Rectal smooth muscle tissue (tissue), 1 donor: Measurements from ENCODE around the gene MFGE8.

Experiments used
- H3K27ac ChIP-seq: one replicate; pipeline ENCODE4 v1.7.0; 2013; ENCODE audit warnings: low read depth, low read length, inconsistent platforms
- H3K27me3 ChIP-seq: one replicate; pipeline ENCODE4 v1.7.0; 2013; ENCODE audit warnings: low read length; ENCODE audit not compliant: control insufficient read depth, insufficient read depth
- H3K36me3 ChIP-seq: one replicate; pipeline ENCODE4 v1.7.0; 2013; ENCODE audit warnings: low read length; ENCODE audit not compliant: control insufficient read depth, insufficient read depth
- H3K4me1 ChIP-seq: one replicate; pipeline ENCODE4 v1.7.0; 2013; ENCODE audit warnings: low read length; ENCODE audit not compliant: control insufficient read depth, insufficient read depth
- H3K4me3 ChIP-seq: one replicate; pipeline ENCODE4 v1.7.0; 2013; ENCODE audit warnings: low read length
- H3K9ac ChIP-seq: one replicate; pipeline ENCODE4 v1.7.0; 2013; ENCODE audit warnings: low read length

MFGE8 gene

GRCh38 chr15:88873786-88874185 lies 39.4 kb downstream of the MFGE8 start:
- Histone ChIP-seq H3K4me3 (no peak overlapping the region), H3K27ac (no peak overlapping the region), H3K27me3 (peaks cover 2% of the 10 kb centered on the region), H3K9ac (no peak overlapping the region), H3K36me3 (no peaks in the 10 kb centered on the region), H3K4me1 (no peaks in the 10 kb centered on the region)

GRCh38 chr15:88872706-88873105 lies 40.5 kb downstream of the MFGE8 start:
- H3K27me3 ChIP-seq = peaks cover 2% of the 10 kb centered on the region
- no peaks in the 10 kb centered on the region for H3K36me3 ChIP-seq
- no peaks in the 10 kb centered on the region for H3K4me1 ChIP-seq
- no peak overlapping the region for H3K9ac ChIP-seq
- H3K4me3 ChIP-seq = no peak overlapping the region
- no peak overlapping the region for H3K27ac ChIP-seq

GRCh38 chr15:88872106-88872505 lies 41.1 kb downstream of the MFGE8 start:
- Histone ChIP-seq H3K4me3 (no peak overlapping the region), H3K4me1 (no peaks in the 10 kb centered on the region), H3K27me3 (peaks cover 2% of the 10 kb centered on the region), H3K27ac (no peak overlapping the region), H3K36me3 (no peaks in the 10 kb centered on the region), H3K9ac (no peak overlapping the region)

- H3K4me1 ChIP-seq = no peaks in the 10 kb centered on the region
- no peaks in the 10 kb centered on the region for H3K36me3 ChIP-seq
- H3K27ac ChIP-seq = no peak overlapping the region
- H3K4me3 ChIP-seq = no peak overlapping the region
- H3K27me3 ChIP-seq = peaks cover 2% of the 10 kb centered on the region
- H3K9ac ChIP-seq = no peak overlapping the region
These were observed 41.9 kb downstream of the MFGE8 start for GRCh38 chr15:88871313-88871712.

GRCh38 chr15:88866295-88866881 lies 46.8 kb downstream of the MFGE8 start:
- Histone ChIP-seq H3K9ac (no peak overlapping the region), H3K27ac (no peak overlapping the region), H3K4me3 (no peak overlapping the region), H3K27me3 (peaks cover 2% of the 10 kb centered on the region), H3K4me1 (no peaks in the 10 kb centered on the region), H3K36me3 (no peaks in the 10 kb centered on the region)

GRCh38 chr15:88865498-88866099 lies 47.6 kb downstream of the MFGE8 start:
- Histone ChIP-seq H3K27me3 (no peaks in the 10 kb centered on the region), H3K4me3 (no peak overlapping the region), H3K27ac (no peak overlapping the region)

GRCh38 chr15:88864861-88865497 lies 48.2 kb downstream of the MFGE8 start:
- Histone ChIP-seq H3K36me3 (no peaks in the 10 kb centered on the region), H3K4me3 (no peak overlapping the region), H3K9ac (no peak overlapping the region), H3K27ac (no peak overlapping the region), H3K4me1 (no peaks in the 10 kb centered on the region), H3K27me3 (no peaks in the 10 kb centered on the region)

More at GRCh38 chr15:88865498-88866099, 47.6 kb downstream of the MFGE8 start:
- H3K4me1 ChIP-seq = no peaks in the 10 kb centered on the region
- H3K36me3 ChIP-seq = no peaks in the 10 kb centered on the region
- no peak overlapping the region for H3K9ac ChIP-seq

- no peak overlapping the region for H3K4me3 ChIP-seq
- no peak overlapping the region for H3K9ac ChIP-seq
These were observed 49.8 kb downstream of the MFGE8 start for GRCh38 chr15:88863412-88863811.

GRCh38 chr15:88860212-88860611 lies 53.0 kb downstream of the MFGE8 start:
- Histone ChIP-seq H3K9ac (no peak overlapping the region), H3K4me3 (no peak overlapping the region), H3K36me3 (no peaks in the 10 kb centered on the region), H3K27me3 (no peaks in the 10 kb centered on the region), H3K4me1 (no peaks in the 10 kb centered on the region), H3K27ac (no peak overlapping the region)

More at GRCh38 chr15:88863412-88863811, 49.8 kb downstream of the MFGE8 start:
- Histone ChIP-seq H3K27me3 (no peaks in the 10 kb centered on the region), H3K36me3 (no peaks in the 10 kb centered on the region), H3K4me1 (no peaks in the 10 kb centered on the region), H3K27ac (no peak overlapping the region)

- H3K27me3 ChIP-seq = no peaks in the 10 kb centered on the region
- no peak overlapping the region for H3K4me3 ChIP-seq
- H3K9ac ChIP-seq = no peak overlapping the region
- H3K4me1 ChIP-seq = no peaks in the 10 kb centered on the region
- H3K27ac ChIP-seq = no peak overlapping the region
- no peaks in the 10 kb centered on the region for H3K36me3 ChIP-seq
These were observed 53.6 kb downstream of the MFGE8 start for GRCh38 chr15:88859550-88859949.

- no peaks in the 10 kb centered on the region for H3K27me3 ChIP-seq
- no peaks in the 10 kb centered on the region for H3K4me1 ChIP-seq
- no peak overlapping the region for H3K4me3 ChIP-seq
- no peak overlapping the region for H3K27ac ChIP-seq
- no peaks in the 10 kb centered on the region for H3K36me3 ChIP-seq
- H3K9ac ChIP-seq = no peak overlapping the region
These were observed 54.2 kb downstream of the MFGE8 start for GRCh38 chr15:88858934-88859333.

GRCh38 chr15:88852476-88852875 lies 60.7 kb downstream of the MFGE8 start:
- Histone ChIP-seq H3K9ac (no peak overlapping the region), H3K27ac (no peak overlapping the region), H3K4me3 (no peak overlapping the region), H3K36me3 (no peaks in the 10 kb centered on the region), H3K27me3 (peaks cover 3% of the 10 kb centered on the region), H3K4me1 (no peaks in the 10 kb centered on the region)
